Thyroid gland (tissue), 4 donors: ENCODE data around the gene AKAP6. TPM values are rescaled to one million over a fixed set of nuclear protein-coding genes. Genes with fewer than 3 reads are reported as not detected.

Experiments used
- DNase-seq, 2 donors: peaks; one replicate each; pipeline ENCODE4 v3.0.0-alpha.2; 2019
- H3K27ac ChIP-seq, 3 donors: fragments of 200-600 bp; sonication (generic); 1 replicate in 2 of 3; 2 replicates in 1 of 3; pipeline ENCODE4 v1.5.1; 2016 to 2019; ENCODE audit warnings: mild to moderate bottlenecking in 1 of 3, moderate library complexity in 1 of 3
- H3K27me3 ChIP-seq: fragments of 200-600 bp; sonication (generic); one replicate; pipeline ENCODE4 v1.5.1; 2019
- H3K36me3 ChIP-seq, 2 donors: fragments of 200-600 bp; sonication (generic); one replicate each; pipeline ENCODE4 v1.5.1; 2016 to 2019
- H3K4me1 ChIP-seq, 2 donors: fragments of 200-600 bp; sonication (generic); one replicate each; pipeline ENCODE4 v1.5.1; 2017 to 2019
- H3K4me3 ChIP-seq, 3 donors: fragments of 200-600 bp; sonication (generic); replicated peaks in 1 of 3; 1 replicate in 2 of 3; 2 replicates in 1 of 3; pipeline ENCODE4 v1.5.1; 2016; ENCODE audit warnings: mild to moderate bottlenecking in 1 of 3
- H3K9me3 ChIP-seq: fragments of 200-600 bp; sonication (generic); one replicate; pipeline ENCODE4 v1.5.1; 2017
- POLR2A ChIP-seq, 2 donors: fragments of 450-650 bp; IDR thresholded peaks; one replicate each; pipeline ENCODE4 v1.6.1; 2017; ENCODE audit warnings: antibody characterized with exemption in 2 of 2, mild to moderate bottlenecking in 2 of 2, moderate library complexity in 1 of 2
- WGBS, 2 donors: methylation state at CpG; one replicate each; pipeline ENCODE4 v1.1.5; 2017; 5-methylcytosine and 5-hydroxymethylcytosine counted together
- intact Hi-C: fragments of 100-400 bp; cut with DNase I; formaldehyde crosslinking; loops from one replicate; pipeline ENCODE4 v1.15.1; 2023
- total RNA-seq, 4 donors: library from RNA; depleted of rRNA; stranded (reverse); fragments of >200 nt; gene quantifications; one replicate each; pipeline ENCODE4 v1.2.3, GENCODE V29; 2016
- TF ChIP-seq, protein P1 (sequence below), 6 experiments: fragments of 200-600 bp in 3 of 6; fragments of 450-650 bp in 3 of 6; sonication (generic) in 3 of 6; IDR thresholded peaks; one replicate each; pipeline ENCODE4 v1.5.1; 2016 to 2019; ENCODE audit warnings: antibody characterized with exemption in 6 of 6, mild to moderate bottlenecking in 2 of 6, inconsistent platforms in 1 of 6, moderate library complexity in 1 of 6

The AKAP6 gene
- total RNA-seq, 4 donors from 2014 or later, result 13.0 to 34.5 (median 22.7) TPM

DNA sequence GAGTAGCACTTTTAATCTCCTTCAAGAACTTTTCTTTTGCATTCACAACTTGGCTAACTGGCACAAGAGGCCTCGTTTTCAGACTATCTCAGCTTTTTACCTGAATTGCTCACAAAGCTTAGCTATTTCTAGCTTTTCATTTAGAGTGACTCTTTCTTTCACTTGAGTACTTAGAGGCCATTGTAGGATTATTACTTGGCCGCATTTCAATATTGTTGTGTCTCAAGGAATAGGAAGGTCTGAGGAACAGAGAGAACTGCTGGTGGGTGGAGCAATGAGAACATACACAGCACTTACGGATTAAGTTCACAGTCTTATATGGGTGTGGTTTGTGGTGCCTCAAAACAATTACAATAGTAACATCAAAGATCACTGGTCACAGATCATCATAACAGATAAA, 384.8 kb downstream of the AKAP6 start:
- no peak for TF ChIP-seq POLR2A (IDR thresholded peaks at IDR 0.05)

DNA sequence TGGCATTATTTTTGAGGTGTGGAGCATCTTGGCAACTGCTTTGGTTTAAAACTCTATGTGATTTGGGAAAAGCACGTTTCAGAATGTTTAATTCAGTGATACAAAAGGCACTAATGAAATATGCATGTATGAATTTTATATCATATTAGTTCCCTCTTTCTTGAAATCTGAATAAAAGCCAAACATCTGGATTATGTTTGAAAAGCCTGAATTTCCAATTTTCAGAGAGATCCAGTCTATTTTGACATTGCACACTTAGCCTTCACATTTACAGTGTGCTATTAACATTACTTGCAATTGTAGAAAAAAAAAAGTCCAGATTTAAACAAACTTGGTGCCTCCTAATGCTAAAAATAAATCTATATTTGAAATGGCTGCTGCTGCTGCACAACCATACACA, 390.5 kb downstream of the AKAP6 start:
- Histone ChIP-seq H3K9me3 (no peaks in the 10 kb centered on the region), H3K36me3 (no peaks in the 10 kb centered on the region), H3K27ac (no peak overlapping the region), H3K27me3 (no peaks in the 10 kb centered on the region), H3K4me3 (no peak overlapping the region), H3K4me1 (no peaks in the 10 kb centered on the region)
- WGBS, 2 donors, result 85 to 89% methylated on average over 1 of the region's 1 CpG
- DNase-seq, result no peak
- no peak for TF ChIP-seq POLR2A (IDR thresholded peaks at IDR 0.05)
- TF ChIP-seq, protein P1, sequence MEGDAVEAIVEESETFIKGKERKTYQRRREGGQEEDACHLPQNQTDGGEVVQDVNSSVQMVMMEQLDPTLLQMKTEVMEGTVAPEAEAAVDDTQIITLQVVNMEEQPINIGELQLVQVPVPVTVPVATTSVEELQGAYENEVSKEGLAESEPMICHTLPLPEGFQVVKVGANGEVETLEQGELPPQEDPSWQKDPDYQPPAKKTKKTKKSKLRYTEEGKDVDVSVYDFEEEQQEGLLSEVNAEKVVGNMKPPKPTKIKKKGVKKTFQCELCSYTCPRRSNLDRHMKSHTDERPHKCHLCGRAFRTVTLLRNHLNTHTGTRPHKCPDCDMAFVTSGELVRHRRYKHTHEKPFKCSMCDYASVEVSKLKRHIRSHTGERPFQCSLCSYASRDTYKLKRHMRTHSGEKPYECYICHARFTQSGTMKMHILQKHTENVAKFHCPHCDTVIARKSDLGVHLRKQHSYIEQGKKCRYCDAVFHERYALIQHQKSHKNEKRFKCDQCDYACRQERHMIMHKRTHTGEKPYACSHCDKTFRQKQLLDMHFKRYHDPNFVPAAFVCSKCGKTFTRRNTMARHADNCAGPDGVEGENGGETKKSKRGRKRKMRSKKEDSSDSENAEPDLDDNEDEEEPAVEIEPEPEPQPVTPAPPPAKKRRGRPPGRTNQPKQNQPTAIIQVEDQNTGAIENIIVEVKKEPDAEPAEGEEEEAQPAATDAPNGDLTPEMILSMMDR (IDR thresholded peaks at IDR 0.05), result no peak
- intact Hi-C loops, result loop anchor here (10.0 kb wide), 1 partner anchor 1075 kb away; no protein-coding TSS in a partner anchor

More for the DNA sequence above, 384.8 kb downstream of the AKAP6 start:
- Histone ChIP-seq H3K27ac (no peak overlapping the region), H3K9me3 (no peaks in the 10 kb centered on the region), H3K36me3 (no peaks in the 10 kb centered on the region), H3K27me3 (no peaks in the 10 kb centered on the region), H3K4me3 (no peak overlapping the region), H3K4me1 (peaks cover 0 to 1% of the 10 kb centered on the region in 2 donors)
- intact Hi-C loops, result loop anchor here (10.0 kb wide), 1 partner anchor 1081 kb away; no protein-coding TSS in a partner anchor
- WGBS, 2 donors, result 35 to 53% methylated on average over 3 of the region's 3 CpGs
- DNase-seq, result no peak

DNA sequence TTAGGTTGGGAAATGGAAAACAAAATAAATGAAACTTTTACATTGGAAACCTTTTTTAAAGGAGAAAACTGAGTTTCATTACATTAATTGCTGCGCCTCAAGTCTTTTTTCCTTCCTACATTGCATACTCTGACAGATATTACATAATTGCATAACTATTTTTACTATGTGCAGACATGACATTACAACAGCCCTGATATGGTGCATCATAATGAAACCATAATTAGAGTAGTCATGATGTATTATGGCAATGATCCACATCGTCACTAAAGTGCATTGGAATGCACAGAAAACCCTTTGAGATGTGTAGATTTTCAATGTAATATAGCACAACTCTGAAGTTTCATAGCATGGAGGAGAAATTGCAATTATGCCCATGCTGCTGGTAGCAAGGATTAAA, 391.8 kb downstream of the AKAP6 start:
- H3K36me3 ChIP-seq, result no peaks in the 10 kb centered on the region
- H3K27ac ChIP-seq, result no peak overlapping the region
- TF ChIP-seq, protein P1 (IDR thresholded peaks at IDR 0.05), result no peak
- no peak for TF ChIP-seq POLR2A (IDR thresholded peaks at IDR 0.05)
- no peaks in the 10 kb centered on the region for H3K4me1 ChIP-seq
- intact Hi-C loops, result no loop called here
- no peak overlapping the region for H3K4me3 ChIP-seq
- no peak for DNase-seq
- H3K27me3 ChIP-seq, result no peaks in the 10 kb centered on the region
- WGBS, 2 donors, result 89 to 93% methylated on average over 2 of the region's 2 CpGs
- H3K9me3 ChIP-seq, result no peaks in the 10 kb centered on the region

DNA sequence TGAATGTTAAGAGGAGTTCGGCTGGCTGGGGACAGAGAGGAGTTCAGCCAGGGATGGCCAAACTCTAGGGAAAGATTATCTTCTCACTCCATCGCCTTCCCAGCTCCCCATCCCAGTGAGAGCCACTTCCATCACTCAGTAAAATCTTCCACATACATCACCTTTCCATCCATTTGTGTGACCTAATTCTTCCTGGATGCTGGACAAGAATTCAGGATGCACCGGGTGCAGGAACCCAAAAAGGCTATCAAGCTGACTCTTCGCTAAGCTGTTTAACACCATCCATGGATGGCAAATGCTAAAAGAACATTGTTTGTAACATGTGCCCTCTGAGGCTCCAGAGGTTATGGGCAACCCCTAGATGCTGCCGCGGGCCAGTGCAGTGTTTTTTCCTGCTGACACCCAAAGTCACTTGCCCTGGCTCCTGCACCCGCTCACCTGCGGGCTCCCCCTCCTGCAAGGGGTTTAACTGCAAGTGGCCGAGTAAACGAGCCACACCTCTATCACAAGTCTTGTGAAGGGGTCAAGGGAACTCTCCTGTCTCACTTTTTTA, 393.6 kb downstream of the AKAP6 start:
- DNase-seq, result no peak
- 93 to 94% methylated on average over 10 of the region's 10 CpGs for WGBS, 2 donors
- TF ChIP-seq, protein P1 (IDR thresholded peaks at IDR 0.05), result no peak
- no peak for TF ChIP-seq POLR2A (IDR thresholded peaks at IDR 0.05)
- Histone ChIP-seq H3K27ac (no peak overlapping the region), H3K9me3 (no peaks in the 10 kb centered on the region), H3K4me3 (no peak overlapping the region), H3K36me3 (no peaks in the 10 kb centered on the region), H3K27me3 (no peaks in the 10 kb centered on the region), H3K4me1 (no peaks in the 10 kb centered on the region)
- intact Hi-C loops, result no loop called here

DNA sequence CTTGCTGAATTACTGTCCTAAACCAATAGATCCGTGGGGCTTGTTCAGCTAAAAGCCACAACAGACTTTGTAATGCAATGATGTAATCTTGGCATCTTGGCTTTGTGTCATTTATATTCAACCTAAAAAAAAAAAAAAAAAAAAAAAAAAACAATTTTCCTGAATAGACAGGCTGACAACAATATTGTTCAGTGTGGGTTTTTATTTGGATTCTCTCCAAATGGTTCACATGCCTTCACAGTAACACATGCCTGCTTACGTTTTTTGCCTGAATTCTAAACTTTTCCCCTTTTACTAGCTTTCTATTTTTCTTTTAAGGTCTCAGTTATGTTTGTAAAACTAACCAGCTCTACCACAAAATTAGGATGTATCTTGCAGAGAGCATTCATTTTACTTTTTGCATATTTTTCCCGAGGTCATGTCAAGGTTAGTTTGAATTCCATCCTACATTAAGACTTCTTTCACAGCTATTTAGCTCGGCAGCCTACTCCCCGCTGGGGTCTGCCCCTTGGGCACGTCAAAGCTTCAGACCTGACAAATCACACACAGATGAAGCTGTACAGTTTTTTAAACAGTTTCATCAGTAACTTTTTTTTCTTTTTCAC, 395.9 kb downstream of the AKAP6 start:
- H3K4me3 ChIP-seq, result no peak overlapping the region
- no peak overlapping the region for H3K27ac ChIP-seq
- H3K36me3 ChIP-seq, result no peaks in the 10 kb centered on the region
- H3K27me3 ChIP-seq, result no peaks in the 10 kb centered on the region
- 53 to 62% methylated on average over 6 of the region's 6 CpGs for WGBS, 2 donors
- DNase-seq, result no peak
- TF ChIP-seq, protein P1 (IDR thresholded peaks at IDR 0.05), result no peak
- no peak for TF ChIP-seq POLR2A (IDR thresholded peaks at IDR 0.05)
- no peaks in the 10 kb centered on the region for H3K4me1 ChIP-seq
- no peaks in the 10 kb centered on the region for H3K9me3 ChIP-seq
- intact Hi-C loops, result no loop called here
